ENCODE data around the gene GGA1.
"Not testable (repeated sequence)": the region's sequence is repeated elsewhere in the genome, so short reads cannot be mapped to it uniquely, and the experiment has no call there.

The GGA1 gene

GRCh38 chr22:37647928-37648327, 39.3 kb downstream of the GGA1 start:
- no peak for TF ChIP-seq TAF1 (IDR thresholded peaks at IDR 0.05; ENCODE audit: borderline replicate concordance, low read depth, low read length)
- TF ChIP-seq POLR2AphosphoS5 (IDR thresholded peaks at IDR 0.05; ENCODE audit: low read depth, low read length) = no peak
- no peak for TF ChIP-seq POLR2A (IDR thresholded peaks at IDR 0.05; ENCODE audit: low read depth, low read length)
- FAIRE-seq (no peak), DNase-seq (ENCODE audit: insufficient read length) (no peak)

GRCh38 chr22:37650463-37651136, 42.0 kb downstream of the GGA1 start:
- DNase-seq (ENCODE audit: insufficient read length) (no peak), FAIRE-seq (no peak)
- no peak for TF ChIP-seq POLR2AphosphoS5 (IDR thresholded peaks at IDR 0.05; ENCODE audit: low read depth, low read length)
- TF ChIP-seq POLR2A (IDR thresholded peaks at IDR 0.05; ENCODE audit: low read depth, low read length) = no peak
- TF ChIP-seq TAF1 (IDR thresholded peaks at IDR 0.05; ENCODE audit: borderline replicate concordance, low read depth, low read length) = no peak

- TF ChIP-seq POLR2AphosphoS5 (IDR thresholded peaks at IDR 0.05; ENCODE audit: low read depth, low read length) = no peak
- TF ChIP-seq TAF1 (IDR thresholded peaks at IDR 0.05; ENCODE audit: borderline replicate concordance, low read depth, low read length) = no peak
- DNase-seq (ENCODE audit: insufficient read length) (no peak), FAIRE-seq (no peak)
These were observed 46.1 kb downstream of the GGA1 start for GRCh38 chr22:37654563-37655251.

- no peak for TF ChIP-seq TAF1 (IDR thresholded peaks at IDR 0.05; ENCODE audit: borderline replicate concordance, low read depth, low read length)
- TF ChIP-seq POLR2A (IDR thresholded peaks at IDR 0.05; ENCODE audit: low read depth, low read length) = no peak
- TF ChIP-seq POLR2AphosphoS5 (IDR thresholded peaks at IDR 0.05; ENCODE audit: low read depth, low read length) = no peak
- FAIRE-seq (no peak), DNase-seq (ENCODE audit: insufficient read length) (no peak)
These were observed 46.6 kb downstream of the GGA1 start for GRCh38 chr22:37655252-37655563.

- not testable (repeated sequence) for FAIRE-seq; DNase-seq (ENCODE audit: insufficient read length)
These were observed 47.9 kb downstream of the GGA1 start for GRCh38 chr22:37656583-37656982.

GRCh38 chr22:37657590-37658132, 49.0 kb downstream of the GGA1 start:
- peak; percentile 68 for FAIRE-seq
- TF ChIP-seq POLR2A (IDR thresholded peaks at IDR 0.05; ENCODE audit: low read depth, low read length) (no peak; the same call in none of the 2 replicates), POLR2AphosphoS5 (IDR thresholded peaks at IDR 0.05; ENCODE audit: low read depth, low read length) (peak; percentile 81)
- no peak for DNase-seq (ENCODE audit: insufficient read length)

GRCh38 chr22:37658133-37659065, 49.8 kb downstream of the GGA1 start, which contains the start of gene PDXP:
PDXP (plus strand) TSS chr22:37658723; CDS start chr22:37658783, 60 bp downstream.
- DNase-seq (ENCODE audit: insufficient read length) = peak; percentile 98
- peak; percentile 100 for FAIRE-seq
- TF ChIP-seq TAF1 (IDR thresholded peaks at IDR 0.05; ENCODE audit: borderline replicate concordance, low read depth, low read length) (no peak; the same call in 1 of the 2 replicates), POLR2A (IDR thresholded peaks at IDR 0.05; ENCODE audit: low read depth, low read length) (peak; percentile 72), POLR2AphosphoS5 (IDR thresholded peaks at IDR 0.05; ENCODE audit: low read depth, low read length) (peak; percentile 24)

GRCh38 chr22:37659066-37659896, 50.6 kb downstream of the GGA1 start:
- DNase-seq (ENCODE audit: insufficient read length) = no peak
- FAIRE-seq = peak; percentile 94
- no peak for TF ChIP-seq TAF1 (IDR thresholded peaks at IDR 0.05; ENCODE audit: borderline replicate concordance, low read depth, low read length)
- TF ChIP-seq POLR2AphosphoS5 (IDR thresholded peaks at IDR 0.05; ENCODE audit: low read depth, low read length) = no peak
- TF ChIP-seq POLR2A (IDR thresholded peaks at IDR 0.05; ENCODE audit: low read depth, low read length) = no peak

GRCh38 chr22:37659897-37660708, 51.5 kb downstream of the GGA1 start:
- DNase-seq (ENCODE audit: insufficient read length) (no peak), FAIRE-seq (peak; percentile 44)
- TF ChIP-seq POLR2A (IDR thresholded peaks at IDR 0.05; ENCODE audit: low read depth, low read length) (no peak), POLR2AphosphoS5 (IDR thresholded peaks at IDR 0.05; ENCODE audit: low read depth, low read length) (no peak), TAF1 (IDR thresholded peaks at IDR 0.05; ENCODE audit: borderline replicate concordance, low read depth, low read length) (no peak)

GRCh38 chr22:37660709-37661045, 52.0 kb downstream of the GGA1 start:
- FAIRE-seq (no peak), DNase-seq (ENCODE audit: insufficient read length) (no peak)
- TF ChIP-seq POLR2AphosphoS5 (IDR thresholded peaks at IDR 0.05; ENCODE audit: low read depth, low read length) = no peak
- TF ChIP-seq POLR2A (IDR thresholded peaks at IDR 0.05; ENCODE audit: low read depth, low read length) = no peak
- no peak for TF ChIP-seq TAF1 (IDR thresholded peaks at IDR 0.05; ENCODE audit: borderline replicate concordance, low read depth, low read length)
